CD8-positive, alpha-beta memory T cell (primary cell): ENCODE results near the gene DOC2B. TPM values are rescaled to one million over a fixed set of nuclear protein-coding genes. Genes with fewer than 3 reads are reported as not detected.
A peak's percentile ranks its signal among the peaks of the same experiment; 100 is the strongest.

ENCODE experiments used
- CTCF ChIA-PET: fragments of 350-600 bp; sonication (Branson Sonifier 250); formaldehyde crosslinking; loops from one replicate; lab custom pipeline; 2021; ENCODE audit warnings: antibody characterized with exemption; lab: Charles Lee
- POLR2A ChIA-PET: fragments of 350-600 bp; sonication (Branson Sonifier 250); formaldehyde crosslinking; loops from one replicate; lab custom pipeline; 2021; ENCODE audit warnings: antibody characterized with exemption; lab: Charles Lee
- DNase-seq, 5 donors: peaks; one replicate each; pipeline versions ENCODE4 v3.0.0 to v3.0.0-alpha.2; 2020 to 2022; ENCODE audit warnings: mixed read lengths in 1 of 5
- H3K27ac ChIP-seq: one replicate; pipeline ENCODE4 v1.7.0; 2013; ENCODE audit warnings: low read depth, mild to moderate bottlenecking, low read length, moderate library complexity
- H3K27me3 ChIP-seq: 2 replicates; pipeline ENCODE4 v1.7.0; 2013; ENCODE audit warnings: low read length, mild to moderate bottlenecking; ENCODE audit not compliant: insufficient read depth, poor library complexity, severe bottlenecking
- H3K36me3 ChIP-seq: 2 replicates; pipeline ENCODE4 v1.7.0; 2013; ENCODE audit warnings: mild to moderate bottlenecking, low read length, moderate library complexity; ENCODE audit not compliant: insufficient read depth
- H3K4me1 ChIP-seq: 2 replicates; pipeline ENCODE4 v1.7.0; 2013; ENCODE audit warnings: mild to moderate bottlenecking, low read length, moderate library complexity; ENCODE audit not compliant: insufficient read depth
- H3K4me3 ChIP-seq: 2 replicates; pipeline ENCODE4 v1.7.0; 2013; ENCODE audit warnings: mild to moderate bottlenecking, low read length
- H3K9me3 ChIP-seq: 2 replicates; pipeline ENCODE4 v1.7.0; 2013; ENCODE audit warnings: mild to moderate bottlenecking, low read length
- H3K27ac Mint-ChIP-seq, 8 donors: one replicate each; pipeline ENCODE4 v1.8.0; 2020 to 2021; ENCODE audit warnings: mixed read lengths in 8 of 8, mild to moderate bottlenecking in 6 of 8, inconsistent platforms in 3 of 8, moderate library complexity in 3 of 8
- H3K27me3 Mint-ChIP-seq, 2 donors: one replicate each; pipeline ENCODE4 v1.8.0; 2020 to 2021; ENCODE audit warnings: mixed read lengths in 2 of 2, mild to moderate bottlenecking in 1 of 2, moderate library complexity in 1 of 2
- H3K36me3 Mint-ChIP-seq, 3 donors: one replicate each; pipeline ENCODE4 v1.8.0; 2020 to 2021; ENCODE audit warnings: mixed read lengths in 3 of 3, inconsistent platforms in 1 of 3, mild to moderate bottlenecking in 1 of 3
- H3K4me1 Mint-ChIP-seq, 3 donors: one replicate each; pipeline ENCODE4 v1.8.0; 2020 to 2021; ENCODE audit warnings: mixed read lengths in 3 of 3, inconsistent platforms in 1 of 3, mild to moderate bottlenecking in 1 of 3
- H3K4me3 Mint-ChIP-seq, 7 donors: one replicate each; pipeline ENCODE4 v1.8.0; 2020 to 2021; ENCODE audit warnings: mixed read lengths in 7 of 7, mild to moderate bottlenecking in 6 of 7, moderate library complexity in 4 of 7, inconsistent platforms in 2 of 7
- H3K9me3 Mint-ChIP-seq, 5 donors: one replicate each; pipeline ENCODE4 v1.8.0; 2020 to 2022; ENCODE audit warnings: mixed read lengths in 5 of 5, mild to moderate bottlenecking in 3 of 5, moderate library complexity in 2 of 5, inconsistent platforms in 1 of 5
- polyA plus RNA-seq: library from polyadenylated mRNA; unstranded; fragments of 300-500 nt; fragmentation: Illumina TruSeq; gene quantifications from one replicate; pipeline ENCODE4 v1.2.3, GENCODE V29; 2021
- total RNA-seq, 2 experiments: library from RNA; stranded (reverse); gene quantifications; one replicate each; pipeline ENCODE4 v1.2.3, GENCODE V29; 2021

The DOC2B gene
- total and polyA plus RNA-seq, 3 experiments from 2014 or later = 0.13 to 0.15 TPM; not detected in 1

GRCh38 chr17:147796-148740, 33.4 kb downstream of the DOC2B start:
- no peak overlapping the region for H3K4me3 ChIP-seq
- Mint-ChIP-seq H3K9me3 (no peaks in the 10 kb centered on the region), H3K36me3 (no peaks in the 10 kb centered on the region), H3K4me1 (peaks cover 2 to 5% (median 4%) of the 10 kb centered on the region in 3 donors), H3K27ac (peak overlapping the region in 1 of 8 donors; percentile 57), H3K4me3 (no peak overlapping the region), H3K27me3 (peaks cover 5 to 7% of the 10 kb centered on the region in 2 donors)
- H3K27me3 ChIP-seq = no peaks in the 10 kb centered on the region
- CTCF ChIA-PET = no interaction called here
- no peaks in the 10 kb centered on the region for H3K4me1 ChIP-seq
- POLR2A ChIA-PET = no interaction called here
- no peak for DNase-seq
- no peak overlapping the region for H3K27ac ChIP-seq
- H3K36me3 ChIP-seq = no peaks in the 10 kb centered on the region
- no peaks in the 10 kb centered on the region for H3K9me3 ChIP-seq

GRCh38 chr17:146983-147761, 34.3 kb downstream of the DOC2B start:
- DNase-seq = no peak
- H3K27me3 Mint-ChIP-seq = peaks cover 5 to 7% of the 10 kb centered on the region in 2 donors
- no peaks in the 10 kb centered on the region for H3K36me3 Mint-ChIP-seq
- H3K4me3 ChIP-seq = no peak overlapping the region
- H3K4me1 Mint-ChIP-seq = peaks cover 2 to 5% (median 4%) of the 10 kb centered on the region in 3 donors
- H3K4me1 ChIP-seq = no peaks in the 10 kb centered on the region
- H3K9me3 ChIP-seq = no peaks in the 10 kb centered on the region
- POLR2A ChIA-PET = no interaction called here
- CTCF ChIA-PET = no interaction called here
- no peak overlapping the region for H3K27ac Mint-ChIP-seq
- no peaks in the 10 kb centered on the region for H3K9me3 Mint-ChIP-seq
- H3K4me3 Mint-ChIP-seq = no peak overlapping the region
- H3K27me3 ChIP-seq = no peaks in the 10 kb centered on the region
- no peak overlapping the region for H3K27ac ChIP-seq
- H3K36me3 ChIP-seq = no peaks in the 10 kb centered on the region

- Mint-ChIP-seq H3K27me3 (peaks cover 5 to 7% of the 10 kb centered on the region in 2 donors), H3K36me3 (no peaks in the 10 kb centered on the region), H3K4me1 (peaks cover 4 to 5% (median 4%) of the 10 kb centered on the region in 3 donors), H3K9me3 (no peaks in the 10 kb centered on the region), H3K27ac (no peak overlapping the region), H3K4me3 (no peak overlapping the region)
- Histone ChIP-seq H3K27ac (no peak overlapping the region), H3K4me3 (no peak overlapping the region), H3K36me3 (no peaks in the 10 kb centered on the region), H3K27me3 (no peaks in the 10 kb centered on the region), H3K4me1 (no peaks in the 10 kb centered on the region), H3K9me3 (no peaks in the 10 kb centered on the region)
- ChIA-PET POLR2A (no interaction called here), CTCF (interaction anchor here (2.9 kb wide), 1 partner anchor 241 kb away, joined by 14 read pairs; no protein-coding TSS in a partner anchor)
- DNase-seq = no peak
Observed at GRCh38 chr17:146546-146945, 34.9 kb downstream of the DOC2B start.

GRCh38 chr17:145671-146541, 35.5 kb downstream of the DOC2B start:
- DNase-seq = no peak
- no peaks in the 10 kb centered on the region for H3K36me3 ChIP-seq
- H3K4me1 ChIP-seq = no peaks in the 10 kb centered on the region
- Mint-ChIP-seq H3K27me3 (peaks cover 5 to 7% of the 10 kb centered on the region in 2 donors), H3K4me3 (no peak overlapping the region), H3K9me3 (no peaks in the 10 kb centered on the region), H3K36me3 (no peaks in the 10 kb centered on the region), H3K27ac (no peak overlapping the region), H3K4me1 (peaks cover 4 to 5% (median 4%) of the 10 kb centered on the region in 3 donors)
- CTCF ChIA-PET = interaction anchor here (1.3 to 2.9 kb wide), 3 partner anchors 240 to 554 kb away, joined by 4 to 14 read pairs (median 5); no protein-coding TSS in a partner anchor
- POLR2A ChIA-PET = no interaction called here
- H3K4me3 ChIP-seq = no peak overlapping the region
- no peaks in the 10 kb centered on the region for H3K27me3 ChIP-seq
- H3K9me3 ChIP-seq = no peaks in the 10 kb centered on the region
- H3K27ac ChIP-seq = no peak overlapping the region

GRCh38 chr17:144936-145670, 36.3 kb downstream of the DOC2B start:
- H3K4me1 Mint-ChIP-seq = peaks cover 4 to 5% (median 4%) of the 10 kb centered on the region in 3 donors
- ChIA-PET POLR2A (interaction anchor here (0.6 kb wide), 1 partner anchor 627 kb away, joined by 3 read pairs; no protein-coding TSS in a partner anchor), CTCF (interaction anchor here (1.3 to 2.9 kb wide), 3 partner anchors 240 to 555 kb away, joined by 4 to 14 read pairs (median 5); no protein-coding TSS in a partner anchor)
- H3K36me3 Mint-ChIP-seq = no peaks in the 10 kb centered on the region
- Histone ChIP-seq H3K4me3 (no peak overlapping the region), H3K9me3 (no peaks in the 10 kb centered on the region), H3K27me3 (no peaks in the 10 kb centered on the region), H3K27ac (no peak overlapping the region), H3K36me3 (no peaks in the 10 kb centered on the region), H3K4me1 (no peaks in the 10 kb centered on the region)
- peak overlapping the region in 1 of 8 donors; percentile 19 for H3K27ac Mint-ChIP-seq
- no peak for DNase-seq
- no peak overlapping the region for H3K4me3 Mint-ChIP-seq
- H3K9me3 Mint-ChIP-seq = no peaks in the 10 kb centered on the region
- H3K27me3 Mint-ChIP-seq = peaks cover 0 to 2% of the 10 kb centered on the region in 2 donors

GRCh38 chr17:143785-144281, 37.6 kb downstream of the DOC2B start:
- no peaks in the 10 kb centered on the region for H3K9me3 Mint-ChIP-seq
- H3K27me3 Mint-ChIP-seq = no peaks in the 10 kb centered on the region
- Histone ChIP-seq H3K36me3 (no peaks in the 10 kb centered on the region), H3K27me3 (no peaks in the 10 kb centered on the region), H3K9me3 (no peaks in the 10 kb centered on the region), H3K4me3 (no peak overlapping the region), H3K4me1 (no peaks in the 10 kb centered on the region), H3K27ac (no peak overlapping the region)
- POLR2A ChIA-PET = no interaction called here
- H3K4me3 Mint-ChIP-seq = peak overlapping the region in 1 of 7 donors; percentile 44
- no peaks in the 10 kb centered on the region for H3K36me3 Mint-ChIP-seq
- peaks cover 4 to 5% (median 4%) of the 10 kb centered on the region in 3 donors for H3K4me1 Mint-ChIP-seq
- peak overlapping the region in 1 of 8 donors; percentile 84 for H3K27ac Mint-ChIP-seq
- peak; percentile 71 to 84 (median 75) for DNase-seq
- CTCF ChIA-PET = interaction anchor here (2.9 kb wide), 1 partner anchor 243 kb away, joined by 14 read pairs; no protein-coding TSS in a partner anchor
